ENCODE measurements around the gene SNAPC2. TPM values are rescaled to one million over a fixed set of nuclear protein-coding genes. Genes with fewer than 3 reads are reported as not detected.
"Not testable (repeated sequence)": the region's sequence is repeated elsewhere in the genome, so short reads cannot be mapped to it uniquely, and the experiment has no call there.

SNAPC2 gene
- total RNA-seq, 2 donors from 2014 or later = 10.6 to 17.7 TPM

DNA sequence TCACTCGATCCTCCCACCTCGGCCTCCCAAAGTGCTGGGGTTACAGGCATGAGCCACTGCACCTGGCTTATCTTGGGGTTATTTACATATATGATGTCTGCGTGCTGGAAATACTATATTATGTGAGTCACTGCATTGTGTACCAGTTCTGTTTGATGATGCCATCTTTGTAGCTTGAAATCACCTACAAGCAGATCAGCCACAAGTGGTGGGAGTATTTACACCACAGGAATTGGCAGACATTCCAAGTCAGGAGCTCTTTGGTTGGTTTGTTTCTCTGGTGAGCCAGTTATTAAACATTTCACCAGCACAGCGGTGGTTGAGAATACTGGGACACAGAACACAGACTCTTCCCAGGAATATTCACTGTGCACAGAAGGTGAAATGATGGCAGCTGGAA, 27.8 kb downstream of the SNAPC2 start:
- ATAC-seq = no peak
- DNase-seq = no peak
- intact Hi-C loops (cut with DNase I, micrococcal nuclease) = loop anchor here in 1 of 2 donors (5.0 kb wide), 1 partner anchor 54 kb away; no protein-coding TSS in a partner anchor

DNA sequence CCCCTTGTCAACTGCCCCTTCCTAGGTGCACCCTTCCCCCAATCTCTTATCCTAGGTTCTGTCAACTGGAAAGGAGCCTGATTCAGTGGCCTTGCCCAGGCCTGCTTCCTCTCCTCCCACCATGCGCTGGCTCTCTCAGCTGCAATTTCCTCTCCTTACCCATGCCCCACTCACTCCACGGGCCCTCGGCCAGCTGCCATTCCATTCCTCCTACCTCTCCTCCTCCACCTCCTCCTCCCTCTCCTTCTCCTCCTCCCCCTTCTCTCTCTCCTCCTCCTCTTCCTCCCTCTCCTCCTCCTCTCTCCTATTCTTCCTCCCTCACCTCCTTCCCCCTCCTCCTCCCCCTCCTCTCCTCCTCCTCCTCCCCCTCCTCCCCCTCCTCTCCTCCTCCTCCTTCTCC, 32.9 kb downstream of the SNAPC2 start:
- intact Hi-C loops (cut with DNase I, micrococcal nuclease) = no loop called here
- no peak for DNase-seq
- no peak for ATAC-seq

GRCh38 chr19:7953576-7953975, 33.4 kb downstream of the SNAPC2 start:
- intact Hi-C loops (cut with DNase I, micrococcal nuclease) = no loop called here
- DNase-seq (no peak), ATAC-seq (no peak)

DNA sequence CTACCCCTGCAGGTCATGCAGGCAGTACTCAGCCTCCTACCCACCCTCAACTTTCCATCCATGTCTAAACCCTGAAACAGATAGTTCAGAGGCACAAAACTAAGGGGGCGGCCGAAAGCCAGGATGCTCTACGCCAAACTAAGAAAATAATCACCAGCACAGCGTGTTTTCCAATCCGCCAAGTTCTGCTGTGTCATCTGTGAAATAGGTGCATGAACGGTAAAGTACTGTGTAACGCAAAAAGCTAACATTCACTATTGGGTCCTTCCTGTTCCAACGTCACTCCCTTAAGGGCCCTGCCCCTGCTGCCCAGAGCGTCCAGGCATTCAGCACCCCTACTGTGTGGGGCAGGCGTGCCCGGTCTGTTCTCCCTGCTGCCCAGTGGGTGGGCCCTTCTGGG, 35.6 kb downstream of the SNAPC2 start:
- ATAC-seq = peak; percentile 15
- intact Hi-C loops (cut with DNase I, micrococcal nuclease) = no loop called here
- no peak for DNase-seq

GRCh38 chr19:7959211-7959610, 39.1 kb downstream of the SNAPC2 start:
- intact Hi-C loops (cut with DNase I, micrococcal nuclease) = no loop called here
- ATAC-seq = no peak
- DNase-seq = no peak

- intact Hi-C loops (cut with DNase I, micrococcal nuclease); ATAC-seq; DNase-seq: not testable (repeated sequence)
These were observed 40.9 kb downstream of the SNAPC2 start for GRCh38 chr19:7961082-7961481.

GRCh38 chr19:7961920-7962626, 41.9 kb downstream of the SNAPC2 start:
- intact Hi-C loops (cut with DNase I, micrococcal nuclease) = no loop called here
- no peak for DNase-seq

DNA sequence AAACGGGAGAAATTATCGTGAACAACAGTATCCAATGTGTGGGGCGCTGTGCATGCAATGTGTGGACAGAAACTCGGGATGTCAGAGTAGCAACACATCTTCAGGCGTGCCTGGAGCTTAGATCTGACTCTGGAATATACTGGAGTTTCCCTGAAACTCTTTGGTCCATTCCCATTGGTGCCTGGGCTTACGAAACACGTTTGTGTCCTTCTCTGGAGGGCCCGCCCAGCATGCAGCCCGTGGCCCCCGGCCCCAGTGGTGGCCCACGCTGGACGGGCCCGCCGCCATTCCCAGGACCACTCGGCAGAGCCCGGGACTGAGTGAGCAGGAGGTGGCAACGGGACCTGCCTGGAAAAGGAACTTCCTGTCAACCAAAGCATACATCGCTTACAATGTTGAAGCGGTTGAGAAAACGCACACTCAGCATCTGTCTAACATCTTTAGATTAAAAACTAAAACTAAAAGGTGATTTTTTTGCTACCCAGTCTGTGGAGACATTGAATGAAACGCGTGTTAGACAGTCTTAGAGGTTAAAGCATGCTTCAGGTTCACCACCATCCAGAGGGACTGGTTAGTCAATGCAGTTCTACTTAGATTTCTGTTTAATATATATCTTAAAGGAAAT, 42.6 kb downstream of the SNAPC2 start:
- intact Hi-C loops (cut with DNase I, micrococcal nuclease) = no loop called here
- no peak for DNase-seq
- ATAC-seq = no peak

More at GRCh38 chr19:7961920-7962626, 41.9 kb downstream of the SNAPC2 start:
- ATAC-seq = no peak

- intact Hi-C loops (cut with DNase I, micrococcal nuclease) = no loop called here
- no peak for ATAC-seq
These were observed 43.4 kb downstream of the SNAPC2 start for GRCh38 chr19:7963566-7963965.

GRCh38 chr19:7965259-7965841, 45.2 kb downstream of the SNAPC2 start:
- DNase-seq (no peak), ATAC-seq (no peak)
- intact Hi-C loops (cut with DNase I, micrococcal nuclease) = no loop called here

More at GRCh38 chr19:7963566-7963965, 43.4 kb downstream of the SNAPC2 start:
- DNase-seq = no peak

GRCh38 chr19:7965921-7966665, 46.0 kb downstream of the SNAPC2 start:
- DNase-seq = no peak
- no peak for ATAC-seq
- intact Hi-C loops (cut with DNase I, micrococcal nuclease) = no loop called here

- intact Hi-C loops (cut with DNase I, micrococcal nuclease) = no loop called here
- ATAC-seq = no peak
- no peak for DNase-seq
These were observed 48.1 kb downstream of the SNAPC2 start for GRCh38 chr19:7968008-7968795.

DNA sequence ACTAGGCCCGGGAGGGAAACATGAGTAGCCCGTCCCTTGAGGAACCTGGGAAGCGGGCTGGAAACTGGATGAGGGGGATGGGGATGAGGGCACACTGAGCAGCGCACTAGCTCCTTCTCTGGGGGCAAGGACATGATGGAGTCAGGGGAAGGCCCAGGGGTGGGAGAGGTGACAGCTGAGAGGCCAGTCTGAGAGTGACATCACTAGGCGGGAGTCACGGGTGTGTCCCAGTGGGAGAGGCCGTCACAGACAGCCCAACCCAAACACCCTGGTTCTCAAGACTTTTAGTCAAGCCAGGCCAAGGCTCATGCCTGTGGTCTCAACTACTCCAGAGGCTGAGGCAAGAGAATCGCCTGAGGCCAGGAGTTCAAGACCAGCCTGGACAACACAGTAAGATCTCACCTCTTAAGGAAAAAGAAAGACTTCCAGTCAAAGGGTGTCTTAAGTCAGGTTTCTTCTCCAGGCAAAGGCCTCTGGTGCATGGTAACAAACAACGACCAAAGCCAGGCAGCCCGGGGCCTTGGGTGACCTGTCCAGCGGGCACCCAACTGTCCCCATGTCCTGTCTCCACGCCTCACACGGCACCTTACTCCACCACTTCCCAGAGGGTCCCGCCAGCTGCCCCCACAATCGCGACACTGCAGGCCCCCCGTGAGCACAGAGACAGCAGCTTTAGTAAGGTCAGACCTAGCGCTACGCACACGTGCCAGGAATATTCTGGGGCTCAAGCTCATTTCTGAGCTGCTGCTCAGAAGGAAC, 48.8 kb downstream of the SNAPC2 start:
- intact Hi-C loops (cut with DNase I, micrococcal nuclease) = no loop called here
- ATAC-seq (peak; percentile 22), DNase-seq (no peak)

DNA sequence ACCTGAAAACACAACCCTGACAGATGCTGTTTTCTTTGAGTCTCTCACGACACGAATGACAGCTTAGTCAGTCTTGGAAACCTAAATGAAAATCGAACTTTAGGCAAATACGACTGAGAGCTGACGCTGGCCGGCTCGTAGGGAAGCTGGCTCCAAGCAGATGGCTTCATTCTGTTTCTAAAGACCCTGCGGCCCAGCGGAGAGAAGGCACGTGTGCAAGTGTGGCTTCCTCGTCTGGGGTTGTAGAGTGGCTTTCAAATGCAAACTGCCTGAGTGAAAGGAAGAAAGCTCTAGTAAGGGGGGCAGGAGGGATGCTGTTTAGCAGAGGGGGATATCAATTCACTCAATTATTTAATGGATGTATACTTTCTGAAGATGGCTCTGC, 49.4 kb downstream of the SNAPC2 start:
- DNase-seq (no peak), ATAC-seq (no peak)
- intact Hi-C loops (cut with DNase I, micrococcal nuclease) = no loop called here

DNA sequence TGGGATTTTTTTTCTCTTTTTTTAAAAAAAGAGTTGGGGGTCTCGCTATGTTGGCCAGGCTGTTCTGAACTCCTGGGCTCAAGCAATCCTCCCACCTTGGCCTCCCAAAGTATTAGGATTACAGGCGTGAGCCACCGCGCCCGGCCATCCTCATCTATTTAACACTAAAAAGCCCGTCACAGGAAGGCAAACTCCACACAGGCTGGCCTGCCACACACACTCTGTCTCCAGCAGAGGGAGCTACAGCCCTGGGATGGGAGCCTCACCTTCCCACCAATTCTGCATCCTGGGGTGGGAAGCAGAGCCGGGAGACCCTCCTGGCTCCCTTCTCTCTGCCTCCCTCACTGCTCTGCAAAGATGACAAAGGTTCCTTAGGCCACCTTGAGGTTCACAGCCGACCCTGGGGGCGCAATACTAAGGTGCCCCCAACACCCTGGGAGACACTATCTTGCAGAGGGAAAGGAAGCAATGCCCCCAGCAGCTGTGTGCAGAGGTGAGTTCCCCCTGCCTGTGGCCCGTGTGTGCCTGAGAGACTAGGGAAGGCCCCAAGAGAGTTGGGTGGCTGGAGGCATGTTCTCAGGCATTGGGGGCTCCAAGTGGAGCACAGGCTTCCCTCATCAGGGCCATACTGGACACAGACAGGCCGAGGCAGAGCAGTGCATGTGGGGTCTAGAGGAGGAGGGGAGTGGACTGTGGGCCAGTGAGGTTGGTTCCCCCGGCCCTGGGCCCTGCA, 50.7 kb downstream of the SNAPC2 start:
- intact Hi-C loops (cut with DNase I, micrococcal nuclease) = no loop called here
- ATAC-seq (peak; percentile 62), DNase-seq (peak in 1 of 2 donors; percentile 24)

GRCh38 chr19:7971553-7972520, 51.7 kb downstream of the SNAPC2 start:
- intact Hi-C loops (cut with DNase I, micrococcal nuclease) = no loop called here
- DNase-seq (no peak), ATAC-seq (peak; percentile 5)

Data from left colon (tissue), 2 donors.